Measurements from ENCODE around the gene PADI4.

The PADI4 gene, protein sequence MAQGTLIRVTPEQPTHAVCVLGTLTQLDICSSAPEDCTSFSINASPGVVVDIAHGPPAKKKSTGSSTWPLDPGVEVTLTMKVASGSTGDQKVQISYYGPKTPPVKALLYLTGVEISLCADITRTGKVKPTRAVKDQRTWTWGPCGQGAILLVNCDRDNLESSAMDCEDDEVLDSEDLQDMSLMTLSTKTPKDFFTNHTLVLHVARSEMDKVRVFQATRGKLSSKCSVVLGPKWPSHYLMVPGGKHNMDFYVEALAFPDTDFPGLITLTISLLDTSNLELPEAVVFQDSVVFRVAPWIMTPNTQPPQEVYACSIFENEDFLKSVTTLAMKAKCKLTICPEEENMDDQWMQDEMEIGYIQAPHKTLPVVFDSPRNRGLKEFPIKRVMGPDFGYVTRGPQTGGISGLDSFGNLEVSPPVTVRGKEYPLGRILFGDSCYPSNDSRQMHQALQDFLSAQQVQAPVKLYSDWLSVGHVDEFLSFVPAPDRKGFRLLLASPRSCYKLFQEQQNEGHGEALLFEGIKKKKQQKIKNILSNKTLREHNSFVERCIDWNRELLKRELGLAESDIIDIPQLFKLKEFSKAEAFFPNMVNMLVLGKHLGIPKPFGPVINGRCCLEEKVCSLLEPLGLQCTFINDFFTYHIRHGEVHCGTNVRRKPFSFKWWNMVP

DNA sequence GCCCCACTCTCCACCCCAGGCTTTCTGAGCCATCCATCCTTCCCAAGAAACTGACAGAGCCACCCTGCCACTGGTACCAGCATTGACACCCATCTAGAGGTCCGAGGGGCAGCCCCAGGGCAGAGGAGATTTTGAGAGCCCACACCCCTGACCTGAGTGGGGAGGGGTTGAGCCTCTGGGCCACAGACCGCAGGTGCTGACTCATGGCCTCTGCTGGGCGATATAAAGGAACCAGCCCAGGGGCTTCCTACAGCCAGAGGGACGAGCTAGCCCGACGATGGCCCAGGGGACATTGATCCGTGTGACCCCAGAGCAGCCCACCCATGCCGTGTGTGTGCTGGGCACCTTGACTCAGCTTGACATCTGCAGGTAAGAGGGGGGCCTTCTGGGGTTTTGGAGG lies at the start of gene PADI4:
Gene PADI4 (plus strand): TSS at position 252 of the 400 bp plus-strand sequence. CDS start 26 bp downstream, at position 278.
- no peak for DNase-seq (ENCODE audit: low read depth)

DNA sequence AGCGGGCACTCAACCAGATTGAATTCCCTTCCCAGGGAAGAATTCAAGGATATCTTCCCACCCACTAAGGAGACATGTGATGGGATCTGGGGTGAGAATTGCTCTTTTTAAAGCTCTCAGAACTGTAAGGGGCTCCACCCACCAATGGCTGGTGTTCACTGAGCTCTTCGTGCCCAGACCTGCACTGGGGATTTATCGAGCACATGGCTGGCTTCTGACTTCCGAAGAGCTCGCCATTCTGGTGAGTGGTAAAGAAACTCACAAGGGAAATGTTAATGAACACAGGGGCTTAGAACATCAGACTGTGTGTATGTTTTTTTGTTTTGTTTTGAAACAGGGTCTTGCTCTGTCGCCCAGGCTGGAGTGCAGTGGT lies 49.3 kb upstream of the PADI4 start:
- DNase-seq (ENCODE audit: low read depth) = no peak

DNA sequence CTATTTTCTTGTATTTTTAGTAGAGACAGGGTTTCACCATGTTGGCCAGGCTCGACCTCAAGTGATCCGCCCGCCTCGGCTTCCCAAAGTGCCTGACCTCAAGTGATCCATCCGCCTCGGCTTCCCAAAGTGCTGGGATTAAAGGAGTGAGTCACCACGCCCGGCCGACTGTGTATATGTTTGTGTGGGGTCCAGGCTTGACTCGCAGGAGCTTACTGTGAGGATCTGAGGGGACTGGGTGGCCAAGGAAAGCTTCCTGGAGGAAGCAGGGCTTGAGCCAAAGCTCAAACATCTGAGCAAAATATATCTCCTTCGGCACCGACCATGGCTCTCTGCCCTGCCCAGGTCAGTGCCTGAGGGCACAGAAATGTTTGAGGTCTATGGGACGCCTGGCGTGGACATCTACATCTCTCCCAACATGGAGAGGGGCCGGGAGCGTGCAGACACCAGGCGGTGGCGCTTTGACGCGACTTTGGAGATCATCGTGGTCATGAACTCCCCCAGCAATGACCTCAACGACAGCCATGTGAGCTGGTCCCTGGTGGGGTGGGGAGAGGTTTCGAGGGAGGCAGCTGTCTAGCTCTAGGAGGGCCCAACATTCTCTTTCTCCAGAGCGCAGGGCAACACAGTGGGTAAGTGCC lies 48.6 kb upstream of the PADI4 start:
- DNase-seq (ENCODE audit: low read depth) = no peak

DNA sequence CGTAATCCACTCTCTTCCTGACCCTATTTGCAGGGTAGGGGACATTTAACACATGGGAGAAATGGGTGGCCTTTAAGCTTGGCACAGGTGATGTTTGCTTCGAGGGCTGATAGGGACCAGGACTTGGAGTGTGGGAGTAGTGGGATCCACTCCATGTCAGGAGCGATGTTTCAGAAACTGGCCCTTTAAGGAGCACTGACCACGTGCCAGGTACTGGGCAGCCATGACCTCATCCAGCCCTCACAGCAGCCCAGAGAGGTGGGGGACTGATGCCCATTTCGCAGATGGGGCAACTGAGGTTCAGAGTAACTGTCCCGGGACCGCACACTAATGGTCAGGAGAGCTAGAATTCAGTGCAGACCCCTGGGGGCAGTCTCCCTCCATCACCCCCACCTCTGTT lies 47.7 kb upstream of the PADI4 start:
- DNase-seq (ENCODE audit: low read depth) = no peak

DNA sequence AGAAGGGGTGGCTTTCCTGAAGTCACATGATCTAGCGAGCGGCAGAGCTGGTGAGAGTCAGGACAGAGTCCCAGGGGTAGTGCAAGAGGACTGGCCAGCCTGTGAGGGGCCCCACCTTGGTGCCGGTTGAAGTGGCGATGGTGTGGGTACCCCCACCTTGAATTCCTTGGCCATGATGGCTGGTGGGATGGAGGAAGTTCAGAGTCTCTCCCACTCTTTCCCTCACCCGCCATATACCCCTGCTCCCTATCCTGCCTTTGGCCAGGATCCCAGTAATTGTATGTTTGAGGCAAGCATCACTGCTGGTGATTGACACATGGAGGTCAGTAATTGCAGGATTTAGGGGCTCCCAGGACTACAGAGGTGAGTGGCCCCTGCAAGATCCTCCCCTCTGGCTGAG lies 47.3 kb upstream of the PADI4 start:
- DNase-seq (ENCODE audit: low read depth) = no peak

DNA sequence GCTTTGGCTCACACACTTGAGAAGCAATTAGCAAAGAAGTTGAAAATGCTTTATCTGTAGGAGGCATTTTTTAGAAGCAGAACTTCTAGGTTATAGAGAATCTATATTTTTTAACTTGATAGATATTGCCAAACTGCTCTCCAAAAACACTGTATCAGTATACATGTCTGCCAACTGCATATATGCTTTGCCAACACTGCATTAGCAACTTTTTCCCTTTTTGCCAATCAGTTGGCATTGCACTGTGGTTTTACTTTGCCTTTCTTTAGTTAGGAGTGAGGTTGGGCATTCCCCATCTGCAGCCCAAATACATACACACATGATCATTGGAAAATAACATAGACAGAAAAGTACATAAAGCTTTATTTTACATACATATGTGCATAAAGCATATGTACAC lies 44.1 kb upstream of the PADI4 start:
- no peak for DNase-seq (ENCODE audit: low read depth)

DNA sequence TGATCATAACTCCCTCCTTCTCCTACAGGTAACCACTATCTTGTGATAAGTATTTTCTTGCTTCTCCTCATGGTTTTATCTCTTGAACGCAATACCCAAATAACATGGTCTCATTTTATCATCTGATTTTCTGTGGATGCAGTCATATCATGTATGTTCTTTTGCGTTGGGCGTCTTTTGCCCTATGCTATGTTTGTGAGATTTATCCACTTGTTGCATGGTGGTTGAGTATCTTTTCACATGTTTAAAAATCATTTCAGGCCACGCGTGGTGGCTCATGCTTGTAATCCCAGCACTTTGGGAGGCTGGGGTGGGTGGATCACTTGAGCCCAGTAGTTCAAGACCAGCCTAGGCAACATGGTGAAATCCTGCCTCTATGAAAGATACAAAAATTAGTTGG lies 43.5 kb upstream of the PADI4 start:
- DNase-seq (ENCODE audit: low read depth) = no peak

DNA sequence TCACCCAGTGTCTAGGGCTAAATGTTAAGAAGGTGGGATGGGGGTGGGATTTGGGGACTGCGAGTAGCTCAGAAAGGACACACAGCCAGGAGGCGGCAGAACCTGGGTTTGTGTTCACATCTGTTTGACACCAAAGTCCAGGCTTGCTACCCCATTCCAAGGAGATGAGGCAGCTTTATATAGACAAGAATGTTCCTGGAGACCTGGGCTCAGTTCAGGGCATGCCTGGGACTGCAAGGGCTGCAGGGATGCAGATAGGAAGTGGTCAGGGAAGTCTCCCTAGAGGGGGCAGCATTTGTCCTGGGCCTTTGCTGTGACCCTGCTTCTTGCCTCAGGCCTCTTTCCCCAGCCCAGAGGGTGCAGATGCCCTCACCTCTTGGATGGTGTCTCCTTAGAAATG lies 42.8 kb upstream of the PADI4 start:
- no peak for DNase-seq (ENCODE audit: low read depth)

DNA sequence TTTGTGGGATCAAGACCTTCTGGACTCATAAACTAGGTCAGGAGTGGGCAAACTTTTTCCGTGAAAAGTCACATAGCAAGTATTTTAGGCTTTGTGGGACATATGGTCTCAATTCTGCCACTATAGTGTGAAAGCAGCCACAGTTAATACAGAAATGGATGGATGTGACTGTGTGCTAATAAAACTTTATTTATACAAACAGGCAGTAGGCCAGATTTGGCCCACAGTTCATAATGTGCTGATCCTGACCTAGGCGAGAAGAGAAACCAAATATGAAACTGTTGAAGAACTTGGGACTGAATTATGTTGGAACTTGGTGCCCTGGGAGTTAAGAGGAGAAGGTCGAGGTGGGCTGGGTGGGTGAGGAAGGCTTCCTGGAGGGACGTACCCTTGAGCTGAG lies 42.0 kb upstream of the PADI4 start:
- DNase-seq (ENCODE audit: low read depth) = no peak

DNA sequence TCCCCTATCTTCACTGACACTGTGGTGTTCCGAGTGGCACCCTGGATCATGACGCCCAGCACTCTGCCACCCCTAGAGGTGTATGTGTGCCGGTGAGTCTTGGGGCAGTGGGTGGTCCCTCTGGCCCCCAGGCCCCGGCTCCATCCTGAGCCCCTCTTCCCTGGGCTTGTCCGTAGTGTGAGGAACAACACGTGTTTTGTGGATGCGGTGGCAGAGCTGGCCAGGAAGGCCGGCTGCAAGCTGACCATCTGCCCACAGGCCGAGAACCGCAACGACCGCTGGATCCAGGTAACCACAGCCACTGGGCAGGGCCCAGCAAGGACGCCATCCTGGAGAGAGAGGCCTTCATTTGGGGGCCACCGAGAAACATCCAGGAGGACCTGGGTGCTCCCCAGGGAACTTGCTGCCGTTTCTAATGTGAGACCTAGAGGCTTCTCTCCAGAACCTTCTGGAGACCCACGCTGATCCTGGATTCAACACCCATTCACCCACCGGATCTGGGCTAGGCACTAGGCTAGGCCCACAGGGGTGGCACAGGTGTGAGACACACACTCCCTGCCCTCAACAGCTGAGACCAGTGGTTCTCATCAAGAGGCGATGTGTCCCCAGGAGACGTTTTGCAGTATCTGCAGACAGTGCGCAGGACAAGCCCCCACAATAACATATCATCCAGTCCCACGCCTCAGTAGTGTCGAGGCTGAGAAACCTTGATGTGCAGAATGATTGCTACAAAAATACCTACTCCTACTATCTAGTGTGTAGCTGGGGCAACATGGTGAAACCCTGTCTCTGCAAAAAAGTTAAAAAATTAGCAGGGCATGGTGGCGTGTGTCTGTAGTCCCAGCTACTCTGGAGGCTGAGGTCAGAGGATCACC lies 36.9 kb upstream of the PADI4 start:
- DNase-seq (ENCODE audit: low read depth) = no peak

DNA sequence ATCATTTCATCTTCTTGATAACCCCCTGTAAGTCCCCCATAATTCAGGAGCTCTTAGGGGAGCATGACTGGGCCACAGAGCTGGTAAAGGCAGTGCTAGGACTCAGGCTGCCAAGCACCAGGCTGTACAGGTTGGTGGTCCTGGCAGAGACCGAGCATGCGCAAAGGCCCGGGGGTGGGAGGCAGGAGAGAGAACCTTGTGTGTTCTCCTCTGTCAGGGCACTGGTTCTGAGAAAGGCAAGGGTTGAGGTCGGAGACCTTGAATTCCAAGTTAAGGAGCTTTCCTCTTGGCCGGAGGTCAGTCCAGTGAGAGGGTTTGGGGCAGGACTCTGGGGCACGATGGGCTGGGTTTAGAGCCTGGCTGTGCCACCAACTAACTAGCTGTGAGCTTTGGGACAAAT lies 35.9 kb upstream of the PADI4 start:
- no peak for DNase-seq (ENCODE audit: low read depth)

DNA sequence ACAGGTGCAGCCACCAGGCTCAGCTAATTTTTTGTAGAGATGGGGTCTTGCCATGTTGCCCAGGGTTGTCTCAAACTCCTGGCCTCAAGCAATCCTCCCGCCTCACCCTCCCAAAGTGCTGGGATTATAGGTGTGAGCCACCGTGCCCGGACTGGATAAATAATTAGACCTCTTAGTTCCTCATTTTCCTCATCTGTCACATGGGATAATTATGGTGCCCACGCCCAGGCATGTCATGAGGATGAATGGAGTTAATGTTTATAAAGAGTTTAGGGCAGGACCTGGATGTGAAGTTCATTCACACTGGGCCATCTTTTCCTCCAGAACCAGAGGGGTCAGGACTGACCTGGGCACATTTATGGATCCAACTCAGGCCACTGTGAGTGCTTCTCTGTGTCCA lies 35.4 kb upstream of the PADI4 start:
- no peak for DNase-seq (ENCODE audit: low read depth)

DNA sequence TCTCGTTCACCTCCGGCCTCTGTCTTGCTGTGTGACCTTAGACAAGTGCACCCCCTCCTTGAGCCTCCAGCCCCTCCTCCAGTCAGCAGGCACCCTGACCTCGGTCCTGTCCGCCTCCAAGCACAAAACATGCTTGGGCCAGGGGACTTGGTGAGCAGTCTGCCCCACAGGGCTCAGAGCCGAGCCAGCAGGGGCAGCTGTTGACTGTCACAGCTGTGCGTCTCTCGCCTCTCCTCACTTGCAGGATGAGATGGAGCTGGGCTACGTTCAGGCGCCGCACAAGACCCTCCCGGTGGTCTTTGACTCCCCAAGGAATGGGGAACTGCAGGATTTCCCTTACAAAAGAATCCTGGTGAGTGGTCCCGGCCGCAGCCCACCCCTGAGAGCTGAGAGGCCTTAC lies 34.9 kb upstream of the PADI4 start:
- no peak for DNase-seq (ENCODE audit: low read depth)

DNA sequence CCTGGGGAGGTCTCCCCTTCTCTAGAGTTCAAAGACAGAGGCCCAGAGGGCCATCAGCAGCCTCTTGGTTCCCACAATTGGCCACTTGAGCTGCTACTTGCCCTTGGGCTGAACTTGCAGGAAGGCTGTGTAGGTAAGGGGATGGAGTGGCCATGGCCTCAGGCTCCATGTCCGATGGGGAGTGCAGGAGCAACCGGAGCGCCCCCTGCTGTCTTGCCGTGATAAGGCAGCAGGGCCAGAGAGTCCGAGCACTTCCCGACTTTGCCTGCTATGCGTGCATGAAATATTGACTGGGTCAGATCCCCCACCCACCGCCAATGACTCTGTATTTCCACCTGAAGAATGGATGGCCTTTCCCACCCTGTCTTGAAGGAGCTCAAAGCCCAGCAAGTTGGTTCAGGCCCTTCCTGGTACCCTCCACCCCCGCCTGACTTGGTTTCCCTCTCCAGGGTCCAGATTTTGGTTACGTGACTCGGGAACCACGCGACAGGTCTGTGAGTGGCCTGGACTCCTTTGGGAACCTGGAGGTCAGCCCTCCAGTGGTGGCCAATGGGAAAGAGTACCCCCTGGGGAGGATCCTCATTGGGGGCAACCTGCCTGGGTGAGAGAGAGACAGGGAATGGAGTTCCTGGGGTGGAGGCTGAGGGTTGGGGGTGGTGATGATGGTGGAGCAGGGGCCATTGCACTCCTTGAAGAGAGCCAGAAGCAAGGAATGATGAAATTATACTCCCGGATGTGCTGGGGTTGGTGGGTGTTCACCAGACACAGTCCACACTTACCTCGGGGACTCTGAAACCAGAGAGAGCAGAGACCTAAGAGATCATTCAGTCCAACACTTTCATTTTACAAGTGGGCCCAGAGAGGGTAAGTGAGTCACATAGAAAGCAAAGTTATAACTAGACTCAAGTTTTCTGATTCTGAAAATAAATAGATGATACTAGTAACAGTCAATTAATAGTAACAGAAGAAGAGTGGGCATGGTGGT lies 33.5 kb upstream of the PADI4 start:
- DNase-seq (ENCODE audit: low read depth) = no peak

DNA sequence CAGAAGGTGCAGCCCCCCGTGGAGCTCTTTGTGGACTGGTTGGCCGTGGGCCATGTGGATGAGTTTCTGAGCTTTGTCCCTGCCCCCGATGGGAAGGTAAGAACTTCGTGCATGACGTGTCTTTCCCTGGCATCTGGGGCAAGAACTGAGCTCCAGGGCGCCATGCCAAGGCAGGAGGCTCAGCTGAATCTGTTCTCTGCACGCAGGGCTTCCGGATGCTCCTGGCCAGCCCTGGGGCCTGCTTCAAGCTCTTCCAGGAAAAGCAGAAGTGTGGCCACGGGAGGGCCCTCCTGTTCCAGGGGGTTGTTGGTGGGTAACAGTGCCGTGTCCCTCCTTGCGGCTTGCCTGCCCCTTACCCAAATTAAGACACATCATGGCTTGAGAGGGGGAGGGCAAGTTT lies 31.4 kb upstream of the PADI4 start:
- no peak for DNase-seq (ENCODE audit: low read depth)

DNA sequence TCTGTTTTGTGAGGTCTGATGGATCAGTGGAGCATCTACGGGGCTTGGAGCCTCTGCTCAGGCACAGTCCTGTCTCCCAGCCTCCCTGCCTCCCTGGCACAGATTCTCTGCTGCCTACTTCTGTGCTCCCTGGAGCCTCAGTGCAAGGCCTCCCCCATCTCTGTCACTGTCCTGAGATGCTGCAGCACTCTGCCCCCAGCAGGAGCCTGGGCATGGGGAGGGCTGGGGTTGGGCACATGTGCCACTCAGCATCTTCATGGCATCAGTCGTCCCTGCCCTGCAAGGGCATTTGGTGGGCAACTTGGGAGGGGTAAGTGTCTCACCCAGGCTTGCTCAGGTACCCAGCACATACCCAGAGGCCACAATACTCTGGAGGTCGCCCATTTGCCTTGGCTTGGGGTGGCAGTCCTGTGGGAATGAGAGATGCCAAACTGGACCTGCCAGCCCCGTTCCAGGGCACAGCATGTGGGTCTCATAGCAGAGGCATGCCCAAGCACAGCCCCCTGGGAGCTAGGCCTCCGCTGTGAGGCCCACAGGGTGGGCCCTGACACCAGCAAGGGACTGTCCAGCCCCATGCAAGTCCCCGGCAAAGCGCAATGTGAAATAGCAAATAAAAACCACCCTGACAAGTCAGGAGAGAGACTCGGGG lies 30.4 kb upstream of the PADI4 start:
- DNase-seq (ENCODE audit: low read depth) = no peak

DNA sequence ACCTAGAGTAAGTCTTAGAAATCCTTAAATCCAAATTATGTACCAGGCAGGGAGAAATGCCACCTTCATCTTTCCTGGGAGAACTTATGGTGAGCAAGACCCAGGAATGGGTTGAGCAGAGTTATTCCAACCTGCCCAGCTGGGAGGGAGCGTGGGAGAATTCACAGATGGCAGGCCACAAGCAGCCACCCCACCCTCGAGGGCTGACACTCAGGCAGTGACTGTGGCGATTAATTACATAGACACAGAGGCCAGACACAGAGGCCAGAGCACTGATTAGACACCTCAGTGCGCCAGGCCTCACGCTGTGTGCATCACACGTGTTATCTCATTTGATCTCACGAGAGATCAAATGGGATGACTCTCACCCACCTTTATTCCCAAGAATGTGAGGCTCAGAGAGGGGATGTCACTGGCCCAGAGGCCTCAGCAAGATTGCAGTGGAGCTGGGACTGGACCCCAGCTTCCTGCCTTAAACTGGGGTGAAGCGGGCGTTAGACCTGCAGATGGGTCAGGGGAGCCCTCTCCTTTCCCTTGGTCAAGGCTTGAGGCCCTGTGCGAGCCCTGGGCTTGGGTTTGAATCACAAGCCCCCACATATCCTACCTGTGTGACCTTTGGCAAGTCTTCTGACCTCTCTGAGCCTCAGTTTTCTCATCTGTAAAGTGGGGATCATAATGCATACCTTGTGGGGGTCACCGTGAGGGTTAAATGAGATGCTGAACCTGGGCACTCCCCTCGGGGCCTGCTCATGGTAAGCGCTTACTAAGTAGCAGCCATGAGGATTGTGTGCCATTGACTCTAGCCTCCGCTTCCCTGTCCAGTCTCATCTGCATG lies 28.8 kb upstream of the PADI4 start:
- no peak for DNase-seq (ENCODE audit: low read depth)

DNA sequence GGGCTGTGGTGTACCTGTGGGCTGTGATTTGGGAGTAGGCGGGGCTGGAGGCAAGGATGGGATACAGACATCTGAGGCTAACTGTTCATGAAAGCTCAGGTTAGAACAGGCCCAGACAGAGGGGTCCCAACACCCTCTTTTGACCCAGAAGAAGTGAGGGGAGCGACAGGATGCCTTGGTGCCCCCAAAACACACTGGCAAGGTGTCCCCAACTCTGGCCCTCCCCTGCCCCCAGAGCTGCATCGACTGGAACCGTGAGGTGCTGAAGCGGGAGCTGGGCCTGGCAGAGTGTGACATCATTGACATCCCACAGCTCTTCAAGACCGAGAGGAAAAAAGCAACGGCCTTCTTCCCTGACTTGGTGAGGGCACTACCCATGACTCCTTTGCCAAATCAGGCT lies 27.6 kb upstream of the PADI4 start:
- DNase-seq (ENCODE audit: low read depth) = no peak

DNA sequence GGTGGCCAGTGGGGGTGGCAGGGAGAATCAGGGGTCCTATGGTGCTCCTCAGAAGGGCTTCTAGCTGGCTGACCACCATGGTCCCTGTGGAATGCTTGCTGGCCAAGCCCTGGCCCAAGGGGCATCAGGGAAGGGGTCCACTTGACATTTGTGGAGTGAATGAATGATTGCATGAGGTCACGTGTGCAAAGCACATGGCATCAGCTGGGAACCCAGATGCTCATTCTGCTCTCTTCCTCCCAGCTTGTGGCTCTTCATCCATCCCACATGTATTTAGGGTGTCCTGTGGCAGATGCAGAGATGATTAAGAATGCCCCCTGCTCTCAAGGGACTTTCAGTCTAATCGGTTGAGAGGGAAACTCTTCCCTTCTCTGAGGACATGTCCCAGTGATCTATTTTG lies 27.1 kb upstream of the PADI4 start:
- no peak for DNase-seq (ENCODE audit: low read depth)

DNA sequence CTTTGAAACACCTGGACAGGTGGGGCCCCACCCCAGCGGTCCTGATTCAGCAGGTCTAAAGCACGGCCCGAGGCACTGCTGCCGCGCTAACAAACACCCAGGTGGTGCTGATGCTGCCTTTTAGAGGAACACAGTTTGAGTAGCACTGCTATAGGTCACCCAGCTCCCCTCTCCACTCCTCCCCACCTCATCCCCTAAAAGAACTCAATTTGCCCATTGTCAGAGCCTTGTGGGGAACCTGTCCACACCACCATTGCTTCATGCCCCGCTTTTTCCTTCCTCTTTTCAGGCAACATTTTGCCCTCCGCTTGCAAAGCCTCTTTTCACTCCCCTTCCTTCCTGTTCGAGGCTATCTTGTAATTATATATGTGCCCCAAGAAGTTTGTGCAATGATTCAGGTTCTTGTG lies 26.2 kb upstream of the PADI4 start:
- DNase-seq (ENCODE audit: low read depth) = no peak

All from HS-5 (cell line).